ENCODE data around the gene PTPRD.

- no peak for TF ChIP-seq POLR2A (IDR thresholded peaks at IDR 0.05; ENCODE audit: low read depth, low read length)
- no peak for TF ChIP-seq TAF1 (IDR thresholded peaks at IDR 0.05; ENCODE audit: borderline replicate concordance, low read depth, low read length)
These were observed 1366.1 kb downstream of the PTPRD start for GRCh38 chr9:9246726-9247125.

All from GM12892 (cell line).